GM15510 (cell line): ENCODE results near the gene RPUSD3.
A peak's percentile ranks its signal among the peaks of the same experiment; 100 is the strongest.

Experiments
- POLR2A ChIP-seq: IDR thresholded peaks from 3 replicates; pipeline ENCODE4 v1.6.1; 2011; ENCODE audit warnings: borderline replicate concordance; ENCODE audit not compliant: insufficient read length; ENCODE audit errors: extremely low read depth

RPUSD3 gene

GRCh38 chr3:9792405-9793160, 51.2 kb downstream of the RPUSD3 start, which contains the start of the genes ARPC4 and TADA3:
TSS of gene ARPC4 (plus strand) at chr3:9793082. CDS start at chr3:9793122, 40 bp downstream.
TSS of gene TADA3 (minus strand) at chr3:9792473. CDS start at chr3:9791466, 1,007 bp downstream.
- TF ChIP-seq POLR2A: peak; percentile 90

GRCh38 chr3:9791790-9792404, 51.9 kb downstream of the RPUSD3 start:
- TF ChIP-seq POLR2A: peak; percentile 82

- TF ChIP-seq POLR2A: no peak
Observed at GRCh38 chr3:9791127-9791526, 52.7 kb downstream of the RPUSD3 start.
